Retinal pigment epithelial cell (primary cell): Measurements from ENCODE around the gene SCTR.

Source experiments
- DNase-seq: peaks from one replicate; pipeline ENCODE4 v3.0.0-alpha.2; 2010; ENCODE audit warnings: low read depth
- H3K4me3 ChIP-seq: 2 replicates; pipeline ENCODE4 v1.5.1; 2011; ENCODE audit warnings: mild to moderate bottlenecking, low read length, control low read depth, moderate library complexity
- TF ChIP-seq, protein P1 (sequence below): conservative IDR thresholded peaks from 2 replicates; pipeline ENCODE4 v1.5.1; 2011; ENCODE audit warnings: low read depth, low read length, control low read depth, inconsistent platforms

The SCTR gene

GRCh38 chr2:119393971-119394748 lies 130.1 kb downstream of the SCTR start:
- no peak overlapping the region for H3K4me3 ChIP-seq
- TF ChIP-seq, protein P1, sequence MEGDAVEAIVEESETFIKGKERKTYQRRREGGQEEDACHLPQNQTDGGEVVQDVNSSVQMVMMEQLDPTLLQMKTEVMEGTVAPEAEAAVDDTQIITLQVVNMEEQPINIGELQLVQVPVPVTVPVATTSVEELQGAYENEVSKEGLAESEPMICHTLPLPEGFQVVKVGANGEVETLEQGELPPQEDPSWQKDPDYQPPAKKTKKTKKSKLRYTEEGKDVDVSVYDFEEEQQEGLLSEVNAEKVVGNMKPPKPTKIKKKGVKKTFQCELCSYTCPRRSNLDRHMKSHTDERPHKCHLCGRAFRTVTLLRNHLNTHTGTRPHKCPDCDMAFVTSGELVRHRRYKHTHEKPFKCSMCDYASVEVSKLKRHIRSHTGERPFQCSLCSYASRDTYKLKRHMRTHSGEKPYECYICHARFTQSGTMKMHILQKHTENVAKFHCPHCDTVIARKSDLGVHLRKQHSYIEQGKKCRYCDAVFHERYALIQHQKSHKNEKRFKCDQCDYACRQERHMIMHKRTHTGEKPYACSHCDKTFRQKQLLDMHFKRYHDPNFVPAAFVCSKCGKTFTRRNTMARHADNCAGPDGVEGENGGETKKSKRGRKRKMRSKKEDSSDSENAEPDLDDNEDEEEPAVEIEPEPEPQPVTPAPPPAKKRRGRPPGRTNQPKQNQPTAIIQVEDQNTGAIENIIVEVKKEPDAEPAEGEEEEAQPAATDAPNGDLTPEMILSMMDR = no peak
- DNase-seq = no peak
